ENCODE data around the gene GAS6. TPM values are rescaled to one million over a fixed set of nuclear protein-coding genes. Genes with fewer than 3 reads are reported as not detected.

GAS6 gene
- total RNA-seq, 1 experiment from 2014 or later: 394 TPM

- Histone ChIP-seq H3K9me3 (0 out of 2 replicates have a peak, but pooled peaks cover 3% of the 10 kb centered on the region), H3K4me3 (no peak overlapping the region), H3K27me3 (no peaks in the 10 kb centered on the region), H3K36me3 (peaks cover 88% of the 10 kb centered on the region)
- no peak for DNase-seq
These were observed 12.4 kb downstream of the GAS6 start for GRCh38 chr13:113851480-113851803.

- no peak for DNase-seq
- Histone ChIP-seq H3K9me3 (0 out of 2 replicates have a peak, but pooled peaks cover 3% of the 10 kb centered on the region), H3K27me3 (no peaks in the 10 kb centered on the region), H3K36me3 (peaks cover 89% of the 10 kb centered on the region), H3K4me3 (no peak overlapping the region)
These were observed 13.0 kb downstream of the GAS6 start for GRCh38 chr13:113850722-113851479.

GRCh38 chr13:113849981-113850721 is 13.7 kb downstream of the GAS6 start:
- Histone ChIP-seq H3K27me3 (no peaks in the 10 kb centered on the region), H3K36me3 (peaks cover 90% of the 10 kb centered on the region), H3K4me3 (no peak overlapping the region), H3K9me3 (0 out of 2 replicates have a peak, but pooled peaks cover 3% of the 10 kb centered on the region)
- DNase-seq: no peak

- Histone ChIP-seq H3K9me3 (0 out of 2 replicates have a peak, but pooled peaks cover 3% of the 10 kb centered on the region), H3K27me3 (no peaks in the 10 kb centered on the region), H3K36me3 (peaks cover 93% of the 10 kb centered on the region), H3K4me3 (no peak overlapping the region)
- DNase-seq: no peak
These were observed 14.3 kb downstream of the GAS6 start for GRCh38 chr13:113849546-113849945.

GRCh38 chr13:113848431-113849260 is 15.2 kb downstream of the GAS6 start:
- no peak overlapping the region for H3K4me3 ChIP-seq
- H3K9me3 ChIP-seq: 0 out of 2 replicates have a peak, but pooled peaks cover 3% of the 10 kb centered on the region
- no peak for DNase-seq
- H3K36me3 ChIP-seq: peaks cover 92% of the 10 kb centered on the region
- H3K27me3 ChIP-seq: no peaks in the 10 kb centered on the region

GRCh38 chr13:113848020-113848419 is 15.9 kb downstream of the GAS6 start:
- H3K27me3 ChIP-seq: no peaks in the 10 kb centered on the region
- no peak for DNase-seq
- H3K36me3 ChIP-seq: peaks cover 92% of the 10 kb centered on the region
- H3K4me3 ChIP-seq: no peak overlapping the region
- 0 out of 2 replicates have a peak, but pooled peaks cover 3% of the 10 kb centered on the region for H3K9me3 ChIP-seq

- Histone ChIP-seq H3K9me3 (0 out of 2 replicates have a peak, but pooled peaks cover 3% of the 10 kb centered on the region), H3K27me3 (no peaks in the 10 kb centered on the region), H3K36me3 (peaks cover 93% of the 10 kb centered on the region), H3K4me3 (no peak overlapping the region)
- no peak for DNase-seq
These were observed 17.1 kb downstream of the GAS6 start for GRCh38 chr13:113846636-113847318.

- Histone ChIP-seq H3K9me3 (0 out of 2 replicates have a peak, but pooled peaks cover 2% of the 10 kb centered on the region), H3K27me3 (no peaks in the 10 kb centered on the region), H3K4me3 (no peak overlapping the region), H3K36me3 (peaks cover 88% of the 10 kb centered on the region)
- no peak for DNase-seq
These were observed 17.9 kb downstream of the GAS6 start for GRCh38 chr13:113845723-113846635.

GRCh38 chr13:113845055-113845454 is 18.8 kb downstream of the GAS6 start:
- no peak for DNase-seq
- Histone ChIP-seq H3K27me3 (no peaks in the 10 kb centered on the region), H3K9me3 (no peaks in the 10 kb centered on the region), H3K4me3 (no peak overlapping the region), H3K36me3 (peaks cover 88% of the 10 kb centered on the region)

- Histone ChIP-seq H3K36me3 (peaks cover 89% of the 10 kb centered on the region), H3K4me3 (no peak overlapping the region), H3K27me3 (no peaks in the 10 kb centered on the region), H3K9me3 (no peaks in the 10 kb centered on the region)
- DNase-seq: no peak
These were observed 19.9 kb downstream of the GAS6 start for GRCh38 chr13:113843864-113844556.

- no peak overlapping the region for H3K4me3 ChIP-seq
- DNase-seq: no peak
- H3K27me3 ChIP-seq: no peaks in the 10 kb centered on the region
- H3K36me3 ChIP-seq: peaks cover 83% of the 10 kb centered on the region
- no peaks in the 10 kb centered on the region for H3K9me3 ChIP-seq
These were observed 20.7 kb downstream of the GAS6 start for GRCh38 chr13:113843063-113843654.

GRCh38 chr13:113842336-113843062 is 21.4 kb downstream of the GAS6 start:
- peaks cover 77% of the 10 kb centered on the region for H3K36me3 ChIP-seq
- no peak for DNase-seq
- H3K9me3 ChIP-seq: no peaks in the 10 kb centered on the region

GRCh38 chr13:113841353-113841650 is 22.6 kb downstream of the GAS6 start:
- peaks cover 65% of the 10 kb centered on the region for H3K36me3 ChIP-seq

More at GRCh38 chr13:113842336-113843062, 21.4 kb downstream of the GAS6 start:
- no peak overlapping the region for H3K4me3 ChIP-seq
- H3K27me3 ChIP-seq: no peaks in the 10 kb centered on the region

More at GRCh38 chr13:113841353-113841650, 22.6 kb downstream of the GAS6 start:
- no peak overlapping the region for H3K4me3 ChIP-seq
- DNase-seq: no peak
- no peaks in the 10 kb centered on the region for H3K9me3 ChIP-seq
- no peaks in the 10 kb centered on the region for H3K27me3 ChIP-seq
